ENCODE results near the gene DCAF16.

The DCAF16 gene

GRCh38 chr4:17785858-17786257, 24.7 kb downstream of the DCAF16 start:
- no peak for DNase-seq (ENCODE audit: extremely low read depth, low read depth)

DNA sequence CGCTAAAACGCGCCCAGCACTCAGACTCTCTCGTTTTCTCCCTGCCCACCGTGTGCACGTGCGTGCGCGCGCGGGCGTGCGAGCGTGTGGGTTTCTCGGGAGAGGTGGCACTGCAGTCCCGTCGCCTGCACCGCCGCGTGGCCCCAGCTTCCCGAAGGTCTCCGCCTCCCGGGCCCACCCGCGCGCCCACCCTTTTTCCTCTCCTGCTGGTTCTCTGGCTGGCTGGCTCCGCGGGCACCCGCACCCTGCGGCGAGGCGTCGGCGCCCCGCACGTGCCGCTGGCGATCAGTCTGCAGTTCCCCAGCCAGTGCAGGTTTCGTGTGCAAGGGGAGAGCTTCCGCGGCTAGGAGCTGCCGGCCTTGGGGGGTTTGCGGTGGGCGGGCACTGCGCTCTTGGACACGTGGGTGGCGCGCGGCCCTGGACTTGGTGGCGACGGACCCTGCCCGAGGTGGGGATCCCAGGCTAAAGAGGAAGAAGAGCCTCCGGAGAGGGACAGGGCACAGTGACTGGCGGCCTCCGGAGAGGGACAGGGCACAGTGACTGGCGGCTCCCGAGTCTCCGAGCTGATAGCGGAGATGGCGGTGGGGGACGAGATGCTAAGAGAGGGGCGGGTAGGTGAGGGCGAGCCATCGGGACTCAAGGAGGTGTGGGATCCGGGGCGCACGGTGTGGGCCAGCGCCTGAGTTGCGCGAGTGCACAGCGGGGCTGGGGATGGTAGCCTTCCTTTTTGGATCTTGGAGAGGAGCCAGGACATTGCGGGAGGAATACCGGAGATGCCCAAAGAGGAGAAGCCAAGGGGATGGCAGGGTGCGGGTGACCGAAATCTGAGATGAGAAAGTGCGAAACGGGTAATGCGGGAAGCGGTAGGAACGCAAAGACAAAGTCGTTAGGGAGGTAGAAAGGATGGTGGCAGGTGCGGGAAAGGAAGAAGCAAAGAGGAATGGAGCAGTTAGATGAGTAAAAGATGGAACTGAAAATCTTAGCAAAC, 29.0 kb downstream of the DCAF16 start, which contains the start of gene FAM184B:
TSS of gene FAM184B (minus strand) at position 322 of the 988 bp plus-strand sequence. CDS start 322 bp downstream, outside the sequence.
- TF ChIP-seq, protein P1, sequence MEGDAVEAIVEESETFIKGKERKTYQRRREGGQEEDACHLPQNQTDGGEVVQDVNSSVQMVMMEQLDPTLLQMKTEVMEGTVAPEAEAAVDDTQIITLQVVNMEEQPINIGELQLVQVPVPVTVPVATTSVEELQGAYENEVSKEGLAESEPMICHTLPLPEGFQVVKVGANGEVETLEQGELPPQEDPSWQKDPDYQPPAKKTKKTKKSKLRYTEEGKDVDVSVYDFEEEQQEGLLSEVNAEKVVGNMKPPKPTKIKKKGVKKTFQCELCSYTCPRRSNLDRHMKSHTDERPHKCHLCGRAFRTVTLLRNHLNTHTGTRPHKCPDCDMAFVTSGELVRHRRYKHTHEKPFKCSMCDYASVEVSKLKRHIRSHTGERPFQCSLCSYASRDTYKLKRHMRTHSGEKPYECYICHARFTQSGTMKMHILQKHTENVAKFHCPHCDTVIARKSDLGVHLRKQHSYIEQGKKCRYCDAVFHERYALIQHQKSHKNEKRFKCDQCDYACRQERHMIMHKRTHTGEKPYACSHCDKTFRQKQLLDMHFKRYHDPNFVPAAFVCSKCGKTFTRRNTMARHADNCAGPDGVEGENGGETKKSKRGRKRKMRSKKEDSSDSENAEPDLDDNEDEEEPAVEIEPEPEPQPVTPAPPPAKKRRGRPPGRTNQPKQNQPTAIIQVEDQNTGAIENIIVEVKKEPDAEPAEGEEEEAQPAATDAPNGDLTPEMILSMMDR (IDR thresholded peaks at IDR 0.05; ENCODE audit: low read depth, low read length): no peak
- no peak for DNase-seq (ENCODE audit: extremely low read depth, low read depth)

More at GRCh38 chr4:17785858-17786257, 24.7 kb downstream of the DCAF16 start:
- TF ChIP-seq, protein P1 (IDR thresholded peaks at IDR 0.05; ENCODE audit: low read depth, low read length): no peak

- DNase-seq (ENCODE audit: extremely low read depth, low read depth): no peak
- TF ChIP-seq, protein P1 (IDR thresholded peaks at IDR 0.05; ENCODE audit: low read depth, low read length): no peak
Observed at GRCh38 chr4:17780501-17781299, 29.9 kb downstream of the DCAF16 start.

DNA sequence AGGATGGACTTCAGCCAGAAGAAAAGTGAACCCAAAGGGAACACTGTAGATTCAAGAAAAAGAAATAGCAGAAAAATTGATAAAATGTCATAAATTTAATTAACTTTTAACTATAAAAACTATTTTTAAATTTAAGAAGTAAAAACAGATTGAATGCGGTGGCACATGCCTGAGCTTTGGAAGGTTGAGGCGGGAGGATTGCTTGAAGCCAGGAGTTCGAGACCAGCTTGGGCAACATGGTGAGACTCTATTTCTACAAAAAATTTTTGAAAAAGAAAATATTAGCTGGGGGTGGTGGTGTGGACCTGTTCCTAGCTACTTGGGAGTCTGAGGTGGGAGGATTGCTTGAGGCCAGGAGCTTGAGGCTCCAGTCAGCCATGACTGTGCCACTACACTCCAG, 32.1 kb downstream of the DCAF16 start:
- no peak for DNase-seq (ENCODE audit: extremely low read depth, low read depth)
- TF ChIP-seq, protein P1 (IDR thresholded peaks at IDR 0.05; ENCODE audit: low read depth, low read length): no peak

DNA sequence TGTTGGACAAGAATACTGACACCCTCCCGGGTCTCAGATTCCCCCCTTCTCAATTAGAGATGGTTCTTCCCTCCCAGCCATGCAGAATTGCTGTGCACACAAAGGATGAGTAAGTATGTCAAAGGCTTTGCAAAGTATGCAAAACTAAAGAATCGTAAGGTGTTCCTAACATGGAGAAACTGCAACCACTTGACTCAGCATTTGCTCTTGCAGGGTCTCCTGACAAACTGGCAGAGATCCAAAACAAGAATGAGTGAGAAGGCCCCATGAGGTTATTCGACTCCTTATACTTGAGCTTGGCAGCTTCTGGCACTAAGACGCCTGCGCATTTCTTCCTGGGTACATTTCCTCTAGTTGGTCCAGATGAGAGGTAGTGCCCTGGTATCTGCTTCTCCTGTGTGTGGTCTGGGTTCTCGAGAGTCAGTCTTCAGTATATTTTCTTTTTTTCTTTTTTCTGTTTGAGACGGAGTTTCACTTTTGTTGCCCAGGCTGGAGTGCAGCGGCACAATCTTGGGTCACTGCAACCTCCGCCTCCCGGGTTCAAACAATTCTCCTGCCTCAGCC, 37.3 kb downstream of the DCAF16 start:
- TF ChIP-seq, protein P1 (IDR thresholded peaks at IDR 0.05; ENCODE audit: low read depth, low read length): no peak
- no peak for DNase-seq (ENCODE audit: extremely low read depth, low read depth)

DNA sequence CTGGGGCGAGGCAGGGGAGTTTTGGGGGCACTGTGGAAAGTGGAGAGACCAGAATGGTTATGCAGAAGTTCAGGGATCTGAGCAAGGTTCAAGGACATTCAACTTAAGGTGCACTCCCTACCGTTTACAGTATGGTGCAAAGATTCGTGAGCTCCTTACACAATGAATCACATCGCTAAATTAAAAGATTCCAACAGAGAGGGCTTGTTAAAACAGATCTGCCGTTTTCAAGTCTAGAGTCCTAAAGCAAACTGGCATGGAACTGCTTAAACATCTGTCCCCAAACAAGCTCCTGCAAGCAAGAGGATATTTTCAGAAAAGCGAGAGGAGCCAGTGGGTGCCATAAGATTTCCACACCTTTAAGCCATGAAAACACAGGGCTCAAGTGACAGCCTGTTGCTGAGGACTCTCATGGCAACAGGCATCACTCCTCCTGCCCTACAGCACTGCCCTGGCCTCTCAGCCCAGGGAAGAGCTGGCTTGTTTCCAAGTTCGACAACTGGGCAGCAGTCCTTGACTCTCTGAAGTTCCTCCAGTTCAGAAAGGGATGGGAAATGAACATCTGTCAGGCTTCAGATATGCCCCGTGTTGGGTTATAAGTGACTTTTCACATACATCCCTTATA, 39.2 kb downstream of the DCAF16 start:
- no peak for DNase-seq (ENCODE audit: extremely low read depth, low read depth)

More for the DNA sequence above, 39.2 kb downstream of the DCAF16 start:
- TF ChIP-seq, protein P1 (IDR thresholded peaks at IDR 0.05; ENCODE audit: low read depth, low read length): no peak
